WTC11 (cell line): ENCODE results near the gene FBXL13. TPM values are rescaled to one million over a fixed set of nuclear protein-coding genes. Genes with fewer than 3 reads are reported as not detected.

Experiments used
- ATAC-seq: fragments of 200-7000 bp; cut with Tn5 transposase; 2 replicates; pipeline ENCODE4 v1.10.0; 2021; ENCODE audit warnings: mild to moderate bottlenecking, moderate library complexity
- CTCF ChIA-PET: fragments of 300-600 bp; sonication (Branson Sonifier 250); formaldehyde crosslinking; loops from one replicate; lab custom pipeline; 2021; ENCODE audit warnings: antibody characterized with exemption; lab: Charles Lee
- POLR2A ChIA-PET: fragments of 350-600 bp; sonication (Branson Sonifier 250); formaldehyde crosslinking; loops from one replicate; lab custom pipeline; 2021; ENCODE audit warnings: antibody characterized with exemption; lab: Charles Lee
- DNase-seq: peaks from one replicate; pipeline ENCODE4 v3.0.0; 2021; ENCODE audit warnings: low spot score
- H3K27ac Mint-ChIP-seq: 2 replicates; pipeline ENCODE4 v1.8.0; 2021; ENCODE audit warnings: mixed read lengths
- H3K27me3 Mint-ChIP-seq: 2 replicates; pipeline ENCODE4 v1.8.0; 2021; ENCODE audit warnings: low read depth, mild to moderate bottlenecking, moderate library complexity, mixed read lengths
- H3K36me3 Mint-ChIP-seq: 2 replicates; pipeline ENCODE4 v1.8.0; 2021; ENCODE audit warnings: mixed read lengths
- H3K4me1 Mint-ChIP-seq: 2 replicates; pipeline ENCODE4 v1.8.0; 2022; ENCODE audit warnings: mixed read lengths
- H3K4me3 Mint-ChIP-seq: 2 replicates; pipeline ENCODE4 v1.8.0; 2021; ENCODE audit warnings: mild to moderate bottlenecking, moderate library complexity, mixed read lengths
- H3K9me3 Mint-ChIP-seq: 2 replicates; pipeline ENCODE4 v1.8.0; 2021; ENCODE audit warnings: mixed read lengths
- EMX1 ChIP-seq: fragments of 250-450 bp; sonication (Bioruptor Pico); IDR thresholded peaks from 2 replicates; pipeline ENCODE4 v1.8.0; 2021; ENCODE audit warnings: mild to moderate bottlenecking
- MYBL2 ChIP-seq: sonication (generic); formaldehyde crosslinking; IDR thresholded peaks from 2 replicates; pipeline ENCODE4 v1.8.1; 2023; ENCODE audit warnings: mild to moderate bottlenecking, moderate library complexity, missing genetic modification reagents
- NFYB ChIP-seq: sonication (generic); formaldehyde crosslinking; conservative IDR thresholded peaks from 2 replicates; pipeline ENCODE4 v1.8.0; 2022; ENCODE audit warnings: low read depth, missing genetic modification reagents
- NR2C2 ChIP-seq: sonication (generic); formaldehyde crosslinking; IDR thresholded peaks from 2 replicates; pipeline ENCODE4 v1.8.0; 2022; ENCODE audit warnings: mild to moderate bottlenecking, missing genetic modification reagents
- NR3C1 ChIP-seq: sonication (generic); formaldehyde crosslinking; conservative IDR thresholded peaks from 2 replicates; pipeline ENCODE4 v1.8.1; 2023; ENCODE audit warnings: low read depth, mild to moderate bottlenecking, missing genetic modification reagents
- SP1 ChIP-seq: sonication (generic); formaldehyde crosslinking; conservative IDR thresholded peaks from 2 replicates; pipeline ENCODE4 v1.8.1; 2022; ENCODE audit warnings: missing genetic modification reagents
- TEAD1 ChIP-seq: sonication (generic); formaldehyde crosslinking; IDR thresholded peaks from 2 replicates; pipeline ENCODE4 v1.8.0; 2022; ENCODE audit warnings: mild to moderate bottlenecking, missing genetic modification reagents
- ZNF317 ChIP-seq: sonication (generic); formaldehyde crosslinking; IDR thresholded peaks from 2 replicates; pipeline ENCODE4 v1.8.1; 2023; ENCODE audit warnings: low read depth, mild to moderate bottlenecking, moderate library complexity, missing genetic modification reagents, borderline replicate concordance
- total RNA-seq: library from RNA; stranded (reverse); gene quantifications from 3 replicates; pipeline ENCODE4 v1.2.3, GENCODE V29; 2021
- TF ChIP-seq, protein P1 (sequence below): sonication (generic); formaldehyde crosslinking; IDR thresholded peaks from 2 replicates; pipeline ENCODE4 v1.8.1; 2023; ENCODE audit warnings: mild to moderate bottlenecking, moderate library complexity, missing genetic modification reagents
- TF ChIP-seq, protein P2 (sequence below): sonication (generic); formaldehyde crosslinking; IDR thresholded peaks from 2 replicates; pipeline ENCODE4 v1.8.1; 2022; ENCODE audit warnings: low read depth, mild to moderate bottlenecking, moderate library complexity, missing genetic modification reagents, borderline replicate concordance
- TF ChIP-seq, protein P3 (sequence below): sonication (generic); formaldehyde crosslinking; IDR thresholded peaks from 2 replicates; pipeline ENCODE4 v1.8.1; 2022; ENCODE audit warnings: missing genetic modification reagents, borderline replicate concordance
- TF ChIP-seq, protein P4 (sequence below): sonication (generic); formaldehyde crosslinking; IDR thresholded peaks from 2 replicates; pipeline ENCODE4 v1.8.1; 2023; ENCODE audit warnings: mild to moderate bottlenecking, missing genetic modification reagents, moderate library complexity
- TF ChIP-seq, protein P5 (sequence below): sonication (generic); formaldehyde crosslinking; IDR thresholded peaks from 2 replicates; pipeline ENCODE4 v1.8.1; 2023; ENCODE audit warnings: mild to moderate bottlenecking, missing genetic modification reagents, borderline replicate concordance
- TF ChIP-seq, protein P6 (sequence below): sonication (generic); formaldehyde crosslinking; conservative IDR thresholded peaks from 2 replicates; pipeline ENCODE4 v1.8.1; 2022; ENCODE audit warnings: mild to moderate bottlenecking, missing genetic modification reagents

FBXL13 gene
- total RNA-seq, 1 experiment from 2014 or later: 1.7 TPM

DNA sequence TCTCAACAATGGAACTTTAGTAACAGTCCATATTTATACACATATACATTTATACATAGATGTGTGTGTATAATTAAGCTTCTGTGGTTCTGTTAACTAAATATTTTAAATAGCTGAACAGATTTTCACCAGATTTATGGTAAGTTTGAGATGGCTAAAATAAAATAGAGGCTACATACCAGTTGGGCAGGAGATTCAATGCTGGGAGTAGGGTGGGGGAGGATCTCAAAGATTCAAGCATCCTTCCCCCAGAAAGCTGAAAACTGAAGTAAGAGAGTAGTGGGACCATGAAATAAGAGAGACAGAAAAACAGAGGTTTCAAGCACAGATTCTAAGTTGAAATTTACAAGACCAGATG, 147.8 kb downstream of the FBXL13 start:
- no peak for DNase-seq
- Mint-ChIP-seq H3K4me1 (peaks cover 25% of the 10 kb centered on the region), H3K9me3 (no peaks in the 10 kb centered on the region)
- no peak for TF ChIP-seq SP1 (CRISPR knock-in tag)
- no peak for TF ChIP-seq NFYB (CRISPR knock-in tag)
- TF ChIP-seq ZNF317 (CRISPR knock-in tag): no peak
- TF ChIP-seq TEAD1 (CRISPR knock-in tag): no peak
- TF ChIP-seq, protein P1, sequence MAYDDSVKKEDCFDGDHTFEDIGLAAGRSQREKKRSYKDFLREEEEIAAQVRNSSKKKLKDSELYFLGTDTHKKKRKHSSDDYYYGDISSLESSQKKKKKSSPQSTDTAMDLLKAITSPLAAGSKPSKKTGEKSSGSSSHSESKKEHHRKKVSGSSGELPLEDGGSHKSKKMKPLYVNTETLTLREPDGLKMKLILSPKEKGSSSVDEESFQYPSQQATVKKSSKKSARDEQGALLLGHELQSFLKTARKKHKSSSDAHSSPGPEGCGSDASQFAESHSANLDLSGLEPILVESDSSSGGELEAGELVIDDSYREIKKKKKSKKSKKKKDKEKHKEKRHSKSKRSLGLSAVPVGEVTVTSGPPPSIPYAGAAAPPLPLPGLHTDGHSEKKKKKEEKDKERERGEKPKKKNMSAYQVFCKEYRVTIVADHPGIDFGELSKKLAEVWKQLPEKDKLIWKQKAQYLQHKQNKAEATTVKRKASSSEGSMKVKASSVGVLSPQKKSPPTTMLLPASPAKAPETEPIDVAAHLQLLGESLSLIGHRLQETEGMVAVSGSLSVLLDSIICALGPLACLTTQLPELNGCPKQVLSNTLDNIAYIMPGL (CRISPR knock-in tag): no peak
- TF ChIP-seq, protein P2, sequence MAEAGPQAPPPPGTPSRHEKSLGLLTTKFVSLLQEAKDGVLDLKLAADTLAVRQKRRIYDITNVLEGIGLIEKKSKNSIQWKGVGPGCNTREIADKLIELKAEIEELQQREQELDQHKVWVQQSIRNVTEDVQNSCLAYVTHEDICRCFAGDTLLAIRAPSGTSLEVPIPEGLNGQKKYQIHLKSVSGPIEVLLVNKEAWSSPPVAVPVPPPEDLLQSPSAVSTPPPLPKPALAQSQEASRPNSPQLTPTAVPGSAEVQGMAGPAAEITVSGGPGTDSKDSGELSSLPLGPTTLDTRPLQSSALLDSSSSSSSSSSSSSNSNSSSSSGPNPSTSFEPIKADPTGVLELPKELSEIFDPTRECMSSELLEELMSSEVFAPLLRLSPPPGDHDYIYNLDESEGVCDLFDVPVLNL (CRISPR knock-in tag): no peak
- TF ChIP-seq NR3C1 (CRISPR knock-in tag): no peak
- TF ChIP-seq, protein P3, sequence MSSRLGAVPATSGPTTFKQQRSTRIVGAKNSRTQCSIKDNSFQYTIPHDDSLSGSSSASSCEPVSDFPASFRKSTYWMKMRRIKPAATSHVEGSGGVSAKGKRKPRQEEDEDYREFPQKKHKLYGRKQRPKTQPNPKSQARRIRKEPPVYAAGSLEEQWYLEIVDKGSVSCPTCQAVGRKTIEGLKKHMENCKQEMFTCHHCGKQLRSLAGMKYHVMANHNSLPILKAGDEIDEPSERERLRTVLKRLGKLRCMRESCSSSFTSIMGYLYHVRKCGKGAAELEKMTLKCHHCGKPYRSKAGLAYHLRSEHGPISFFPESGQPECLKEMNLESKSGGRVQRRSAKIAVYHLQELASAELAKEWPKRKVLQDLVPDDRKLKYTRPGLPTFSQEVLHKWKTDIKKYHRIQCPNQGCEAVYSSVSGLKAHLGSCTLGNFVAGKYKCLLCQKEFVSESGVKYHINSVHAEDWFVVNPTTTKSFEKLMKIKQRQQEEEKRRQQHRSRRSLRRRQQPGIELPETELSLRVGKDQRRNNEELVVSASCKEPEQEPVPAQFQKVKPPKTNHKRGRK (CRISPR knock-in tag): no peak
- TF ChIP-seq EMX1 (CRISPR knock-in tag): no peak
- TF ChIP-seq MYBL2 (CRISPR knock-in tag): no peak
- TF ChIP-seq, protein P4, sequence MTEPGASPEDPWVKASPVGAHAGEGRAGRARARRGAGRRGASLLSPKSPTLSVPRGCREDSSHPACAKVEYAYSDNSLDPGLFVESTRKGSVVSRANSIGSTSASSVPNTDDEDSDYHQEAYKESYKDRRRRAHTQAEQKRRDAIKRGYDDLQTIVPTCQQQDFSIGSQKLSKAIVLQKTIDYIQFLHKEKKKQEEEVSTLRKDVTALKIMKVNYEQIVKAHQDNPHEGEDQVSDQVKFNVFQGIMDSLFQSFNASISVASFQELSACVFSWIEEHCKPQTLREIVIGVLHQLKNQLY: no peak
- TF ChIP-seq, protein P5, sequence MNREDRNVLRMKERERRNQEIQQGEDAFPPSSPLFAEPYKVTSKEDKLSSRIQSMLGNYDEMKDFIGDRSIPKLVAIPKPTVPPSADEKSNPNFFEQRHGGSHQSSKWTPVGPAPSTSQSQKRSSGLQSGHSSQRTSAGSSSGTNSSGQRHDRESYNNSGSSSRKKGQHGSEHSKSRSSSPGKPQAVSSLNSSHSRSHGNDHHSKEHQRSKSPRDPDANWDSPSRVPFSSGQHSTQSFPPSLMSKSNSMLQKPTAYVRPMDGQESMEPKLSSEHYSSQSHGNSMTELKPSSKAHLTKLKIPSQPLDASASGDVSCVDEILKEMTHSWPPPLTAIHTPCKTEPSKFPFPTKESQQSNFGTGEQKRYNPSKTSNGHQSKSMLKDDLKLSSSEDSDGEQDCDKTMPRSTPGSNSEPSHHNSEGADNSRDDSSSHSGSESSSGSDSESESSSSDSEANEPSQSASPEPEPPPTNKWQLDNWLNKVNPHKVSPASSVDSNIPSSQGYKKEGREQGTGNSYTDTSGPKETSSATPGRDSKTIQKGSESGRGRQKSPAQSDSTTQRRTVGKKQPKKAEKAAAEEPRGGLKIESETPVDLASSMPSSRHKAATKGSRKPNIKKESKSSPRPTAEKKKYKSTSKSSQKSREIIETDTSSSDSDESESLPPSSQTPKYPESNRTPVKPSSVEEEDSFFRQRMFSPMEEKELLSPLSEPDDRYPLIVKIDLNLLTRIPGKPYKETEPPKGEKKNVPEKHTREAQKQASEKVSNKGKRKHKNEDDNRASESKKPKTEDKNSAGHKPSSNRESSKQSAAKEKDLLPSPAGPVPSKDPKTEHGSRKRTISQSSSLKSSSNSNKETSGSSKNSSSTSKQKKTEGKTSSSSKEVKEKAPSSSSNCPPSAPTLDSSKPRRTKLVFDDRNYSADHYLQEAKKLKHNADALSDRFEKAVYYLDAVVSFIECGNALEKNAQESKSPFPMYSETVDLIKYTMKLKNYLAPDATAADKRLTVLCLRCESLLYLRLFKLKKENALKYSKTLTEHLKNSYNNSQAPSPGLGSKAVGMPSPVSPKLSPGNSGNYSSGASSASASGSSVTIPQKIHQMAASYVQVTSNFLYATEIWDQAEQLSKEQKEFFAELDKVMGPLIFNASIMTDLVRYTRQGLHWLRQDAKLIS (CRISPR knock-in tag): no peak
- TF ChIP-seq NR2C2: no peak
- TF ChIP-seq, protein P6, sequence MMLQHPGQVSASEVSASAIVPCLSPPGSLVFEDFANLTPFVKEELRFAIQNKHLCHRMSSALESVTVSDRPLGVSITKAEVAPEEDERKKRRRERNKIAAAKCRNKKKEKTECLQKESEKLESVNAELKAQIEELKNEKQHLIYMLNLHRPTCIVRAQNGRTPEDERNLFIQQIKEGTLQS (CRISPR knock-in tag): no peak
- TF ChIP-seq, all 79 proteins: peak for 0
- ChIA-PET POLR2A (interaction anchor here (2.2 kb wide), 1 partner anchor 148 kb away, joined by 8 read pairs; the partner anchor contains the start of genes ARMC10 and FBXL13), CTCF (interaction anchor here (0.8 to 1.2 kb wide), 2 partner anchors 10 kb away, joined by 3 to 4 read pairs; no protein-coding TSS in a partner anchor)
- H3K36me3 Mint-ChIP-seq: no peaks in the 10 kb centered on the region
- no peaks in the 10 kb centered on the region for H3K27me3 Mint-ChIP-seq
- H3K27ac Mint-ChIP-seq: no peak overlapping the region
- no peak overlapping the region for H3K4me3 Mint-ChIP-seq
- ATAC-seq: no peak
